ENCODE measurements around the gene TPO.
"Not testable (repeated sequence)": the region's sequence is repeated elsewhere in the genome, so short reads cannot be mapped to it uniquely, and the experiment has no call there.

Gene TPO

GRCh38 chr2:1374287-1374686, 39.0 kb upstream of the TPO start:
- no peak for DNase-seq (ENCODE audit: low spot score)
- no peak for TF ChIP-seq CTCF (IDR thresholded peaks at IDR 0.05; ENCODE audit: extremely low read depth, missing control alignments)

GRCh38 chr2:1375794-1376193, 37.5 kb upstream of the TPO start:
- TF ChIP-seq CTCF (IDR thresholded peaks at IDR 0.05; ENCODE audit: extremely low read depth, missing control alignments): no peak
- no peak for DNase-seq (ENCODE audit: low spot score)

GRCh38 chr2:1377473-1377872, 35.8 kb upstream of the TPO start:
- no peak for TF ChIP-seq CTCF (IDR thresholded peaks at IDR 0.05; ENCODE audit: extremely low read depth, missing control alignments)

GRCh38 chr2:1378456-1379150, 34.7 kb upstream of the TPO start:
- no peak for TF ChIP-seq CTCF (IDR thresholded peaks at IDR 0.05; ENCODE audit: extremely low read depth, missing control alignments)
- no peak for DNase-seq (ENCODE audit: low spot score)

More at GRCh38 chr2:1377473-1377872, 35.8 kb upstream of the TPO start:
- no peak for DNase-seq (ENCODE audit: low spot score)

- no peak for TF ChIP-seq CTCF (IDR thresholded peaks at IDR 0.05; ENCODE audit: extremely low read depth, missing control alignments)
- DNase-seq (ENCODE audit: low spot score): no peak
Measured at GRCh38 chr2:1381644-1382043, 31.6 kb upstream of the TPO start.

GRCh38 chr2:1387954-1388725, 25.1 kb upstream of the TPO start:
- not testable (repeated sequence) for DNase-seq (ENCODE audit: low spot score)

GRCh38 chr2:1390118-1390517, 23.1 kb upstream of the TPO start:
- not testable (repeated sequence) for DNase-seq (ENCODE audit: low spot score)

GRCh38 chr2:1393321-1393720, 19.9 kb upstream of the TPO start:
- no peak for TF ChIP-seq CTCF (IDR thresholded peaks at IDR 0.05; ENCODE audit: extremely low read depth, missing control alignments)
- DNase-seq (ENCODE audit: low spot score): no peak

Measured in GM20000 (cell line).